ENCODE data around the gene RSPH6A. TPM values are rescaled to one million over a fixed set of nuclear protein-coding genes. Genes with fewer than 3 reads are reported as not detected.

RSPH6A gene
- total and polyA plus RNA-seq, 12 donors = 0.09 to 0.15 TPM; not detected in 10

GRCh38 chr19:45814166-45814780 lies 835 bp downstream of the RSPH6A start:
- intact Hi-C loops (cut with DNase I) = loop anchor here in 2 of 10 donors (10.0 kb wide), 2 partner anchors 71 to 201 kb away; partner anchors contain the start of gene IRF2BP1 (in 1 of the 2)
- peaks cover 0 to 40% (median 0%) of the 10 kb centered on the region in 7 donors for H3K27me3 ChIP-seq
- no peak overlapping the region for H3K27ac ChIP-seq
- no peak for DNase-seq
- WGBS, 2 donors = 78 to 87% methylated on average over 12 of the region's 12 CpGs
- no peaks in the 10 kb centered on the region for H3K9me3 ChIP-seq
- TF ChIP-seq CTCF (IDR thresholded peaks at IDR 0.05) = no peak
- peak overlapping the region in 1 of 10 donors; percentile 57 for H3K4me3 ChIP-seq
- H3K36me3 ChIP-seq = peaks cover 0 to 4% (median 0%) of the 10 kb centered on the region in 9 donors
- no peak for ATAC-seq
- peaks cover 0 to 33% (median 22%) of the 10 kb centered on the region in 9 donors for H3K4me1 ChIP-seq

GRCh38 chr19:45812297-45812696 lies 2.8 kb downstream of the RSPH6A start:
- intact Hi-C loops (cut with DNase I) = loop anchor here in 2 of 10 donors (10.0 kb wide), 2 partner anchors 73 to 203 kb away; partner anchors contain the start of gene IRF2BP1 (in 1 of the 2)
- peaks cover 0 to 31% (median 22%) of the 10 kb centered on the region in 9 donors for H3K4me1 ChIP-seq
- no peak overlapping the region for H3K27ac ChIP-seq
- H3K36me3 ChIP-seq = no peaks in the 10 kb centered on the region
- no peak for DNase-seq
- peaks cover 0 to 40% (median 0%) of the 10 kb centered on the region in 7 donors for H3K27me3 ChIP-seq
- TF ChIP-seq CTCF (IDR thresholded peaks at IDR 0.05) = no peak
- no peak overlapping the region for H3K4me3 ChIP-seq
- ATAC-seq = no peak
- H3K9me3 ChIP-seq = no peaks in the 10 kb centered on the region
- WGBS, 2 donors = 92 to 96% methylated on average over 6 of the region's 6 CpGs

- TF ChIP-seq CTCF (IDR thresholded peaks at IDR 0.05) = no peak
- Histone ChIP-seq H3K27me3 (peaks cover 0 to 37% (median 0%) of the 10 kb centered on the region in 7 donors), H3K36me3 (no peaks in the 10 kb centered on the region), H3K4me1 (peaks cover 0 to 5% (median under 1%) of the 10 kb centered on the region in 9 donors), H3K9me3 (peaks cover 0 to 3% (median 0%) of the 10 kb centered on the region in 11 donors), H3K4me3 (no peak overlapping the region), H3K27ac (no peak overlapping the region)
- DNase-seq = no peak
- intact Hi-C loops (cut with DNase I) = loop anchor here in 2 of 10 donors (10.0 kb wide), 2 partner anchors 75 to 205 kb away; partner anchors contain the start of gene IRF2BP1 (in 1 of the 2)
- 55 to 71% methylated on average over 7 of the region's 7 CpGs for WGBS, 2 donors
- no peak for ATAC-seq
Observed at GRCh38 chr19:45809643-45810159, 5.4 kb downstream of the RSPH6A start.

- Histone ChIP-seq H3K27me3 (peaks cover 0 to 57% (median 0%) of the 10 kb centered on the region in 7 donors), H3K9me3 (peaks cover 0 to 3% (median 0%) of the 10 kb centered on the region in 11 donors), H3K36me3 (no peaks in the 10 kb centered on the region), H3K4me3 (no peak overlapping the region), H3K27ac (no peak overlapping the region), H3K4me1 (peaks cover 0 to 5% (median 0%) of the 10 kb centered on the region in 9 donors)
- no peak for ATAC-seq
- TF ChIP-seq CTCF (IDR thresholded peaks at IDR 0.05) = no peak
- intact Hi-C loops (cut with DNase I) = no loop called here
- DNase-seq = no peak
Observed at GRCh38 chr19:45805719-45806118, 9.4 kb downstream of the RSPH6A start.
